ENCODE data around the gene FGD4. TPM values are rescaled to one million over a fixed set of nuclear protein-coding genes. Genes with fewer than 3 reads are reported as not detected.

FGD4 gene
- total and polyA plus RNA-seq, 4 donors: 4.8 to 64.6 (median 24.2) TPM

- H3K36me3 ChIP-seq (ENCODE audit: control insufficient read depth in 4 of 4, insufficient read depth in 4 of 4, low read length in 4 of 4): no peaks in the 10 kb centered on the region
- no peak overlapping the region for H3K9ac ChIP-seq (ENCODE audit: insufficient read depth in 1 of 2, low read length in 2 of 2)
- H3K9me3 ChIP-seq (ENCODE audit: control insufficient read depth in 4 of 4, insufficient read depth in 3 of 4, low read length in 3 of 4): no peaks in the 10 kb centered on the region
- 23 to 37% methylated on average over 3 of the region's 3 CpGs for WGBS, 2 donors
- peaks cover 3 to 24% (median 10%) of the 10 kb centered on the region in 5 donors for H3K4me1 ChIP-seq (ENCODE audit: control insufficient read depth in 5 of 5, insufficient read depth in 5 of 5, low read length in 5 of 5)
- no peaks in the 10 kb centered on the region for H3K27me3 ChIP-seq (ENCODE audit: control insufficient read depth in 3 of 3, insufficient read depth in 3 of 3, low read length in 2 of 3)
- no peak overlapping the region for H3K4me3 ChIP-seq
- no peak overlapping the region for H3K27ac ChIP-seq (ENCODE audit: low read depth in 1 of 2, low read length in 1 of 2)
- no peak for ATAC-seq (ENCODE audit: insufficient read depth, low FRiP score)
- peak in 1 of 3 donors; percentile 19 for DNase-seq
- TF ChIP-seq, protein P1, sequence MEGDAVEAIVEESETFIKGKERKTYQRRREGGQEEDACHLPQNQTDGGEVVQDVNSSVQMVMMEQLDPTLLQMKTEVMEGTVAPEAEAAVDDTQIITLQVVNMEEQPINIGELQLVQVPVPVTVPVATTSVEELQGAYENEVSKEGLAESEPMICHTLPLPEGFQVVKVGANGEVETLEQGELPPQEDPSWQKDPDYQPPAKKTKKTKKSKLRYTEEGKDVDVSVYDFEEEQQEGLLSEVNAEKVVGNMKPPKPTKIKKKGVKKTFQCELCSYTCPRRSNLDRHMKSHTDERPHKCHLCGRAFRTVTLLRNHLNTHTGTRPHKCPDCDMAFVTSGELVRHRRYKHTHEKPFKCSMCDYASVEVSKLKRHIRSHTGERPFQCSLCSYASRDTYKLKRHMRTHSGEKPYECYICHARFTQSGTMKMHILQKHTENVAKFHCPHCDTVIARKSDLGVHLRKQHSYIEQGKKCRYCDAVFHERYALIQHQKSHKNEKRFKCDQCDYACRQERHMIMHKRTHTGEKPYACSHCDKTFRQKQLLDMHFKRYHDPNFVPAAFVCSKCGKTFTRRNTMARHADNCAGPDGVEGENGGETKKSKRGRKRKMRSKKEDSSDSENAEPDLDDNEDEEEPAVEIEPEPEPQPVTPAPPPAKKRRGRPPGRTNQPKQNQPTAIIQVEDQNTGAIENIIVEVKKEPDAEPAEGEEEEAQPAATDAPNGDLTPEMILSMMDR (IDR thresholded peaks at IDR 0.05; ENCODE audit: control extremely low read depth, extremely low read depth): no peak
Measured at GRCh38 chr12:32541754-32542374, 142.5 kb downstream of the FGD4 start.

GRCh38 chr12:32542428-32543229 is 143.3 kb downstream of the FGD4 start:
- no peaks in the 10 kb centered on the region for H3K27me3 ChIP-seq (ENCODE audit: control insufficient read depth in 3 of 3, insufficient read depth in 3 of 3, low read length in 2 of 3)
- 70 to 87% methylated on average over 6 of the region's 6 CpGs for WGBS, 2 donors
- H3K4me3 ChIP-seq: no peak overlapping the region
- no peak overlapping the region for H3K9ac ChIP-seq (ENCODE audit: insufficient read depth in 1 of 2, low read length in 2 of 2)
- H3K36me3 ChIP-seq (ENCODE audit: control insufficient read depth in 4 of 4, insufficient read depth in 4 of 4, low read length in 4 of 4): no peaks in the 10 kb centered on the region
- ATAC-seq (ENCODE audit: insufficient read depth, low FRiP score) (no peak), DNase-seq (peak in 2 of 3 donors; percentile 27 to 32)
- no peaks in the 10 kb centered on the region for H3K9me3 ChIP-seq (ENCODE audit: control insufficient read depth in 4 of 4, insufficient read depth in 3 of 4, low read length in 3 of 4)
- no peak overlapping the region for H3K27ac ChIP-seq (ENCODE audit: low read depth in 1 of 2, low read length in 1 of 2)
- H3K4me1 ChIP-seq (ENCODE audit: control insufficient read depth in 5 of 5, insufficient read depth in 5 of 5, low read length in 5 of 5): peaks cover 3 to 25% (median 11%) of the 10 kb centered on the region in 5 donors
- TF ChIP-seq, protein P1 (IDR thresholded peaks at IDR 0.05; ENCODE audit: control extremely low read depth, extremely low read depth): no peak

DNA sequence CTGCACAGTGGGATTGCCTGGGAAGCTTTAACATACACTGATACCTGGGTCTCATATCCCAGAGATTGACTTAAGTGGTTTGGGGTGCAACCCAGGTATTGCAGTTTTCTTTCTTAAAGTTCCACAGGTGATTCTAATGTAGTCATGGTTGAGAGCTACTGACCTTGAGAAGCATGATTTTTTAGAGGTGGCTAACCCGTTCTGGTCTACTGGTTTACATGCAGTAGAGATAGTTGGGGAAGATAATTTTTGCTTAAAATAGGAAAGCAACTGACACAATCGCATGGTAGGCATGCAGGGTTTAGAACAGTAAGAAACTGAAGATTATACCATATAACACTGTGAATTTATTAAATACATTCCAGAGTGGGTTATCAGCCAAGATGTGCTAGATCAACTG is 145.5 kb downstream of the FGD4 start:
- H3K4me3 ChIP-seq: no peak overlapping the region
- TF ChIP-seq, protein P1 (IDR thresholded peaks at IDR 0.05; ENCODE audit: control extremely low read depth, extremely low read depth): no peak
- H3K27ac ChIP-seq (ENCODE audit: low read depth in 1 of 2, low read length in 1 of 2): no peak overlapping the region
- DNase-seq: no peak
- no peak for ATAC-seq (ENCODE audit: insufficient read depth, low FRiP score)
- H3K27me3 ChIP-seq (ENCODE audit: control insufficient read depth in 3 of 3, insufficient read depth in 3 of 3, low read length in 2 of 3): no peaks in the 10 kb centered on the region
- H3K9ac ChIP-seq (ENCODE audit: insufficient read depth in 1 of 2, low read length in 2 of 2): no peak overlapping the region
- H3K4me1 ChIP-seq (ENCODE audit: control insufficient read depth in 5 of 5, insufficient read depth in 5 of 5, low read length in 5 of 5): peaks cover 3 to 40% (median 22%) of the 10 kb centered on the region in 5 donors
- no peaks in the 10 kb centered on the region for H3K9me3 ChIP-seq (ENCODE audit: control insufficient read depth in 4 of 4, insufficient read depth in 3 of 4, low read length in 3 of 4)
- no peaks in the 10 kb centered on the region for H3K36me3 ChIP-seq (ENCODE audit: control insufficient read depth in 4 of 4, insufficient read depth in 4 of 4, low read length in 4 of 4)
- 92 to 94% methylated on average over 2 of the region's 2 CpGs for whole genome bisulfite sequencing, 2 donors

All from lung (tissue), 12 donors.